Fibroblast of skin of right quadriceps (primary cell): ENCODE results near the gene MAP3K8.
A peak's percentile ranks its signal among the peaks of the same experiment; 100 is the strongest.
"Not testable (repeated sequence)": the region's sequence is repeated elsewhere in the genome, so short reads cannot be mapped to it uniquely, and the experiment has no call there.

Experiments
- DNase-seq: peaks from one replicate; pipeline ENCODE4 v3.0.0-alpha.2; 2013

MAP3K8 gene

GRCh38 chr10:30423655-30424275 is 10.2 kb upstream of the MAP3K8 start:
- not testable (repeated sequence) for DNase-seq

DNA sequence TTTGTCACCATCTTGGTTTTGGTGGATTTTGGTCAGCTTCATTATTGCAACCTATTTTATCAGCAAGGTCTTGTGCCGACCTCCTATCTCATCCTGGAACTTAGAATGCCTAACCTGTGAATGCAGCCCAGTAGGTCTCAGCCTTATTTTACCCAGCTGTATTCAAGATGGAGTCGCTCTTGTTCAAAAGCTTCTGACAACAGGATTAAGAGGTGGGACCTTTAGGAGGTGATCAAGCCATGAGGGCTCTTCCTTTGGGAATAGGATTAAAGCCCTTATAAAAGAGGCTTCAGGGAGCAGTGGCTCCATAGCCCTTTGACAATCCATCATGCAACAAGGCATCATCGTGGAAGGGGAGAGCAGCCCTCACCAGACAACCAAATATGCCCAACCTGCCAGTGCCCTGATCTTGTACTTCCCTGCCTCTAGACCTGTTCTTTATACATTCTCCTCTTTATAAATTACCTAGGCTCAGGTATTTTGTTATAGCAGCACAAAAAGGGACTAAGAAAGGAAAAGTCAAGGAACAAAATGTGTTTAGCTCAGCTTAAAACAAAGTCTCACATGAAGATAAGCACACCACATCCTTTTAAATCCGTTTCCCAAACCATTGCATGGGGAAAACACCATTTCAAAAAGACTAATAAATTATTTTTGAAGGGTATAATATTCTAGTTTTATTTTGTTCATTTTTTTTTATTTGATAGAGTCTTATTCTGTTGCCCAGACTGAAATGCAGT is 8.5 kb upstream of the MAP3K8 start:
- no peak for DNase-seq

DNA sequence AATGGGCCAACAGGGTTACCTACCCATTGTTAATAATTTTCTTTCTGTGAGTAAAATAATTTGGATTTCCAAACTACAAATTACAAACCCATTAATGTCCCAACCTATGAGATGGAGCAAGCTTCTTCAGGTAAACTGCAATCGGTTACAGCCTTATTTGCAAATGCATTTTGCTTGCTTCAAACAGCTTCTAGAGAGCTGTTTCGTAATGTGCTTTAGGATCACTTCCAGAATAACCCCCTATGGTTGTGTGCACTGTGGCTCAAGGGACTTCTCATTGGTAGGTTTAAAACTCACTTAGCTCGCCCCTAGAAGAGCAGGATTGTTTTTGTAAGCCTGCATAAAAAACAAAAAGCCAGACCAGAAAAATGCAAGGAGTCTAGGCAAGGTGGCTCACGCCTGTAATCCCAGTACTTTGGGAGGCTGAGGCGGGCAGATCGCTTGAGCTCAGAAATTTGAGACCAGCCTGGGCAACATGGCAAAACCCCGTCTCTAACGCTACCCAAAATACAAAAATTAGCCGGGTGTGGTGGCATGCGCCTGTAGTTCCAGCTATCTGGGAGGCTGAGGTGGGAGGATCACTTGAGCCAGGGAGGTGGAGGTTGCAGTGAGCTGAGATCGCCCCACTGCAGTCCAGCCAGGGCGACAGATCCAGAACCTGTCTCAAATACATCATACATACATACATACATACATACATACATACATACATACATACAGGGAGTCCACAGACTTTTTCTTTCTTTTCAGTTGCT is 3.3 kb upstream of the MAP3K8 start:
- DNase-seq, result no peak

DNA sequence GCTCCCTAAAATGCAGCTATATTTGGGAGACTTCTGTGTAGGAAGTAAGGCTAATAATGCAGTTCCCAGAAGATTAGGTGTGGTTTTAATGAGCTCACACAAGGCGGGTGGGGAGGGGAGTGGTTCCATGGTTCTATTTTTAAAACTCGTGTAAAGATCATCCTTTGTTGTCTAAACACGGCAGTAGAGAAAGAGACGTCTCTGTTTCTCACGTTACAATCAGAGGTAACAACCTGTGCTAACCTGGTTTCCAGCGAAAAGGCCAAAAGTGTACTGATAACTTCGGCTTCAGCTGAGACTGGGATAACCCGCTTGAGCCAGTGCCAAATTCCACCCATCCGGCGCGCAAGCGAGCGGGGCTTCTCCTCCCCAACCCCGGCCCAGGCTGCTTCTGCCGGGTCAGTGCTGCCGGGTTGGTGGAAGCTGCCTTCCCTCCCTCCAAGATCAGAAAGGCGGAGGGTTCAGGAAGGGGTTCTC is 2.5 kb upstream of the MAP3K8 start:
- DNase-seq, result no peak

- no peak for DNase-seq
Measured at GRCh38 chr10:30432622-30433305, 1.2 kb upstream of the MAP3K8 start.

- peak; percentile 78 for DNase-seq
Measured at GRCh38 chr10:30433306-30433729, 666 bp upstream of the MAP3K8 start.

DNA sequence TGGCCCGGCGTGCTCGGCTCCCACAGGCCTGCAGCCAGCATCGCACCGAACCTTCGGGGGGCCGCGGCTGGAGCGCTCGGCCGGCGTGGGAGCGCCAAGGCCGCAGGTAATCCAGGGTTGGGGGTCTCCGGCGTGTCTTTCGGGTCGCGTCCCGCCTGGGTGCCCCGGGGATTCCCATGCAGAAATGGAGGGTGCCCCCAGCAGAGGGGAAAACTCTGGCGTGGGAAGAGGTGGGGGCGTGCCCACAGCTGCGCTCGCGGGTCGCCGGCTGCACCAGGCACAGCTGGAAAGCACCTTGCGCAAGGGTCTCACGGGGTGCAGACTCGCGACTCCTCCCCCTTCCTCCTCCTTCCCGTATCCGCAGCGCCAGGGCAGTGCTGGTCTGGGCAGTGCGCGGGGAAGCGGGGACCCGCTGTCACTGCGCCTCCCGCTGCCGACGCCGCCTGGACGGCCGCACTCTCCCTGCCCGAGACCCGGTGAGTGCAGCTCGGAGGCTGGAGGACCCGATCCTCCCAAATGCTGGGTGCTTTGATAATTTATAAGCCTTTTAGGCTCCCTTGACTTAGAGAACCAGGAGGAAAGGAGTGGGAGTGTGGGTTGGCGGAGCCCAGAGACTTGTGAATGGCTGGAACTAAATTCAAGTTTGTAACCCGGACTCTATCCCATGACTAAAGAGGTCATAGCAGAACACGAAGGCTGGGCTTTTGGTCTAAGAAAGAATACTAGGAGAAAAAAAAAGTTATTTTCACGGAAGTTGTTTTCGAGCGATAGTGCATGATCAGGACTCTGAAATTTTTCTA is 489 bp downstream of the MAP3K8 start:
- peak; percentile 66 for DNase-seq

GRCh38 chr10:30435073-30435422 is 1.1 kb downstream of the MAP3K8 start:
- peak; percentile 59 for DNase-seq

GRCh38 chr10:30435499-30436167 is 1.6 kb downstream of the MAP3K8 start:
- DNase-seq, result not testable (repeated sequence)

DNA sequence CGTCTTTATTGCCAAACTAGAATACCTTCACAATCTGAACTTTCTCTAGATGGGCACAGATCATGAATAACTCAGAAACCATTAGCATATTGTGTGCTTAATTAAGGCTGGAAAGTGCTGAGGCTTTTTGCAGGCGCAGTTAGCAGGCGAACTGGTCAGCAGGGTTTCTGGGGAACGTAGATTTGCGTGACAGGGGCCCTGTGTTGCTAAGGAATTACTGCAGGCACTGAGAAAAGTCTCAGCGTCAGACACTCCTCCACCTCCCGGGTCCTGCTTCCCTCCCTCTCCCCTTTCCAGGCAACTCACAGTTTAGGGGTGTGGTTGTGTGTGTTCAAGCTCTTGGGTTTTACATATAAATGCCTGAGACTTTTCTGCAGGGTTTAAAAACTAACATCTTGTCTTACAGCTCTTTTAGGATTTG is 2.2 kb downstream of the MAP3K8 start:
- peak; percentile 71 for DNase-seq

DNA sequence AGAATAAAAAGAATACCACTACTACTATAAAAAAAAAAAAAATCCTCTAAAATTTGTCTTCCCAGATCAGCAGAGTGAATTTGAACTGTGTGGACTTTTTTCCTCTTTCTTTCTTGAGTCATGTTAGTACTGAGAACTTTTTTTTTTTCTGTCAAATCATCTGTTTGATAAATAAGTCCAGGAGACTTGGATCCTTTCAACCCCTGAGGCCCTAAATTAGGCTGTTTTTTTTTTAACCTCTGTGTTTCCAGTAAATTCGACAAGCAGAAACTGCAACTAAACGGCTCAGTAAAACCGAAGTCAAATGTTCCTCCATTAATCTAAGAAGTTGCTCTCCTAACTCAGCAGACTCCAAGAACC is 2.7 kb downstream of the MAP3K8 start:
- no peak for DNase-seq

DNA sequence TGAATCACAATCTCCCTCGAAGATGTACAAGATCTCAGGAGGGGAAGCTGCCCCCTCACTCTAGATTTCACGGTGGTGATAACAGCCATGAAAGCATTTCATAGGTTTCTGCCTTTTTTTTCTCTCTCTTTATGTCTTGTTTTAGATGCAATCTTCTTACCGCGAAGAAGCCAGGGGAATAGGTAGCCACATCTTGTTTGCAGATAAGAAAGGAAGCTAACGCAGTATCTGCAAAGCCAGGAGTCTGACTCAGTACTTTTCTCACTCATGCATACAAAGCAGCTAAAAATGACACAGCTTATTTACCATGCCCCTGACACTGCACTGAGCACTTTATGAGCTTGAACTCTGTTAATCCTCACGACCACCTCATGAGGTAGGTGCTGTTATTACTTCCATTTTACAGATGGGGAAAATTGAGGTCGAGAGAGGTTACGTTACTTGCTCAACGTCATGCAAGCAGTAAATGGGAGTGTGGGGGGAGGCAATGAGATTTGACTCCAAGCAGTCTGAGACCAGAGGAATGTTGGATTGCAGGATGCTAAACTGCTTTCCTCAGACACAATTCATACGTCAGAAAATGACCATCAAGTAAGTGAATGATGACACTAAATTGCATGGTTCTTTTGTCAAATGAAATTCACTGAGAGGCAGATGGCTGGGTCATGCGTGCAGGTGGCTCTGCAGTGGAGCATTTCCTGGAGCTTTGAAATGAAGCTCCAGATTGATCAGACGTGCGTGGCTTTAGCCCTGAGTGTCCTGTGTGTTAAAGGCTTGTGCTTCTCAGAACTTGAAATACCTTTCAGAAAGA is 3.3 kb downstream of the MAP3K8 start:
- peak; percentile 78 for DNase-seq

DNA sequence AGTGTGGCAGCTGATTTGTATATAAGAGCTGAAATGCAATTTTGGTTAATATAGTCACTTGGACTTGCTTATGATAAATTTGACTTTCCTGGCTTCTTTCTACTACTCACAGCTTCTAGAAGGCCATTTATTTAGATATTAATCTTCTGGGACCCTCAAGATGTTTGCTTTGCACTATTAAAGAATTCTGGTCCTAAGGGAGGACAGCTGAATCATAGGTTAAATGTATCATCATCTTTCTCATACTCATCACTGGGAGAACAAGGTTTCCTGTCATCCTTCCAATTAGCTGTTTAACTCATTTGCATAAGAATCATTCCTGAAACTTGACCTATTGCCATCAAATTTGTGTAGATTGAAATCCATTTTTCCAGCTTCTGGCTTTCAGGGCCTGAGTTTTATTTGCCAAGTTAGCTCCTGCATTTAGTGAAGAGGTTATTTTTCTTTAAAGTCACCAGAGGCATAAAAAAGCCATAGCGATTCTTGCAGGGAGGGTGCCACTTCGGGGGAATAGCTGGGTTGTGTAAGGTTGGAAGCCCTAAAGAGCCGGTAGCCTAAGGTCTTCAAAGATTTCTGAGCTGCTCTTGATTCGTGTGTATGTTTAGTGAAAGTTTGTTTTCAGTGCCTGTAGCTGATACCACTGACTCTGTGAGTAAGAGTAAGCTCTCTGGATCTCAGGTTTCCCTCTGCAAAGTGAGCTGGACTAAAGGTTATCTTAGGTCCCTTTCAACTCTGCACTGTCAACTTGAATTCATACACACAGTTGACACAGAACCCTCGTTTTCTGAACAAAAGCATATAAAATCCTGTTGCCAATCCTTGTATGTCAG is 4.3 kb downstream of the MAP3K8 start:
- DNase-seq, result peak; percentile 53

GRCh38 chr10:30439931-30440330 is 5.9 kb downstream of the MAP3K8 start:
- DNase-seq, result no peak

- no peak for DNase-seq
Measured at GRCh38 chr10:30442019-30442606, 8.1 kb downstream of the MAP3K8 start.

DNA sequence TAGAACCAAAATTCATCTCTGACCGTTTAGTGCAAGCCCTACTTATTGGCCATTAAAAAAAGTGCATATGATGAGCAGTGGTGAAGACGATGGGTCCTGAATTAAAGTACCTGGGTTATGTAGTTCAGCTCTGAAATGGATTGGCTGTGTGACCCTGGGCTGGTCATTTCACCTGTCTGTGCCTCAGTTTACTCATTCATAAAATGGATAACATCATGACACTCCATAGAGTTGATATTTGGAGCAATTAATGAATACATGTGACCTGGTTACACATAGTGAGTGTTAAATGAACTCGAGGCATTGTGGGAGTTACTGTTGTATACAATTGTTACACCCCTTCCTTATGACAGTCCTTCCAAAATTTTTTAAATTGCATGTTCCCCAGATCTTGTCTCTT is 9.1 kb downstream of the MAP3K8 start:
- no peak for DNase-seq

GRCh38 chr10:30445711-30446110 is 11.7 kb downstream of the MAP3K8 start:
- DNase-seq, result peak; percentile 93

GRCh38 chr10:30447125-30447799 is 13.3 kb downstream of the MAP3K8 start:
- DNase-seq, result peak; percentile 87

DNA sequence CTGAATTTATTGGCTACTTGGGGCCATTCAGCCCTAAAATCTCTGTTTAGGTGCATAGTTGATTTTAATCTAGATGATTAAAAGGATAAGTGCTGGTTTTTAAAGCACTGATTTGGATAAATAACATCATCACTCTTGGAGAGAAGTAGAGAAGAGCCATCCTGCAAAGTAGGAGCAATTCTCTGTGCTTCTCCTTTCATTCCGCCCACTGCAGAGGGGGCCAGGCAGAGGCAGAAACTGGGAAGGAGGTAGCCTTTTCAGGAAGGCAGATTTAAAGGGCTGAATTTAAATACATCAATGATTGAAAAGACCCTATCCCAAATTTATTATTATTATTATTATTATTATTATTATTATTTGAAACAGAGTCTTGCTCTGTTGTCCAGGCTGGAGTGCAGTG is 14.1 kb downstream of the MAP3K8 start:
- DNase-seq, result no peak
